H9 (cell line): Measurements from ENCODE around the gene NAA10. TPM values are rescaled to one million over a fixed set of nuclear protein-coding genes. Genes with fewer than 3 reads are reported as not detected.

Experiments used
- DNase-seq: peaks from one replicate; pipeline ENCODE4 v3.0.0-alpha.2; 2017
- H2AFZ ChIP-seq: one replicate; pipeline ENCODE4 v1.6.1; 2013; ENCODE audit warnings: mild to moderate bottlenecking, low read length, control low read depth, moderate library complexity
- H2AK5ac ChIP-seq: 2 replicates; pipeline ENCODE4 v1.6.1; 2013; ENCODE audit warnings: low read length, control low read depth, mixed read lengths; ENCODE audit not compliant: insufficient read length
- H2BK120ac ChIP-seq: one replicate; pipeline ENCODE4 v1.6.1; 2013; ENCODE audit warnings: low read depth, mild to moderate bottlenecking, low read length, control low read depth, inconsistent platforms; ENCODE audit not compliant: poor library complexity, severe bottlenecking
- H2BK12ac ChIP-seq: 2 replicates; pipeline ENCODE4 v1.6.1; 2013; ENCODE audit warnings: low read length, control low read depth, mixed read lengths, low read depth; ENCODE audit not compliant: insufficient read length
- H2BK15ac ChIP-seq: 2 replicates; pipeline ENCODE4 v1.6.1; 2013; ENCODE audit warnings: low read depth, low read length, control low read depth
- H2BK20ac ChIP-seq: one replicate; pipeline ENCODE4 v1.6.1; 2013; ENCODE audit warnings: low read depth, mild to moderate bottlenecking, low read length, control low read depth, inconsistent platforms; ENCODE audit not compliant: poor library complexity, severe bottlenecking
- H2BK5ac ChIP-seq: 2 replicates; pipeline ENCODE4 v1.6.1; 2013; ENCODE audit warnings: low read length, control low read depth, mixed read lengths; ENCODE audit not compliant: insufficient read length
- H3K14ac ChIP-seq: 2 replicates; pipeline ENCODE4 v1.6.1; 2013; ENCODE audit warnings: low read length, control low read depth; ENCODE audit not compliant: insufficient read depth
- H3K18ac ChIP-seq: 2 replicates; pipeline ENCODE4 v1.6.1; 2013; ENCODE audit warnings: low read depth, mild to moderate bottlenecking, mixed read lengths, low read length, control low read depth; ENCODE audit not compliant: insufficient read length
- H3K23ac ChIP-seq: 2 replicates; pipeline ENCODE4 v1.6.1; 2013; ENCODE audit warnings: low read length, control low read depth, mixed read lengths, low read depth; ENCODE audit not compliant: insufficient read length
- H3K23me2 ChIP-seq: 2 replicates; pipeline ENCODE4 v1.6.1; 2013; ENCODE audit warnings: low read depth, mild to moderate bottlenecking, mixed read lengths, low read length, control low read depth; ENCODE audit not compliant: insufficient read length, poor library complexity, severe bottlenecking
- H3K27ac ChIP-seq: 2 replicates; pipeline ENCODE4 v1.5.1; 2013; ENCODE audit warnings: low read length, control low read depth, mixed read lengths, low read depth; ENCODE audit not compliant: insufficient read length
- H3K27me3 ChIP-seq: 2 replicates; pipeline ENCODE4 v1.6.1; 2013; ENCODE audit warnings: low read length, control low read depth, inconsistent platforms; ENCODE audit not compliant: insufficient read depth
- H3K4ac ChIP-seq: 2 replicates; pipeline ENCODE4 v1.6.1; 2013; ENCODE audit warnings: low read depth, mild to moderate bottlenecking, control low read depth, inconsistent platforms, low read length, moderate library complexity
- H3K4me1 ChIP-seq: 2 replicates; pipeline ENCODE4 v1.6.1; 2013; ENCODE audit warnings: low read length, control low read depth, inconsistent platforms; ENCODE audit not compliant: insufficient read depth
- H3K4me2 ChIP-seq: 2 replicates; pipeline ENCODE4 v1.6.1; 2013; ENCODE audit warnings: low read length, control low read depth, mixed read lengths; ENCODE audit not compliant: insufficient read length, insufficient read depth
- H3K56ac ChIP-seq: 2 replicates; pipeline ENCODE4 v1.6.1; 2013; ENCODE audit warnings: low read depth, mild to moderate bottlenecking, mixed read lengths, low read length, control low read depth; ENCODE audit not compliant: insufficient read length
- H3K79me1 ChIP-seq: 2 replicates; pipeline ENCODE4 v1.6.1; 2013; ENCODE audit warnings: low read depth, mild to moderate bottlenecking, moderate library complexity, low read length, control low read depth, inconsistent platforms; ENCODE audit not compliant: insufficient read depth, poor library complexity, severe bottlenecking
- H3K79me2 ChIP-seq: 2 replicates; pipeline ENCODE4 v1.6.1; 2013; ENCODE audit warnings: low read length, control low read depth, inconsistent platforms; ENCODE audit not compliant: insufficient read depth
- H3K9ac ChIP-seq: 2 replicates; pipeline ENCODE4 v1.6.1; 2013; ENCODE audit warnings: low read length, control low read depth, mixed read lengths; ENCODE audit not compliant: insufficient read length; ENCODE audit errors: extremely low read depth
- H3K9me3 ChIP-seq: one replicate; pipeline ENCODE4 v1.6.1; 2013; ENCODE audit warnings: low read depth, low read length, inconsistent platforms; ENCODE audit not compliant: control insufficient read depth
- H3T11ph ChIP-seq: one replicate; pipeline ENCODE4 v1.6.1; 2013; ENCODE audit warnings: mild to moderate bottlenecking, low read length, control low read depth, inconsistent platforms
- H4K20me1 ChIP-seq: one replicate; pipeline ENCODE4 v1.6.1; 2013; ENCODE audit not compliant: control insufficient read depth, insufficient read length, insufficient read depth
- H4K5ac ChIP-seq: 2 replicates; pipeline ENCODE4 v1.6.1; 2013; ENCODE audit warnings: low read depth, mild to moderate bottlenecking, mixed read lengths, low read length, control low read depth; ENCODE audit not compliant: insufficient read length
- H4K8ac ChIP-seq: replicated peaks from 2 replicates; pipeline ENCODE4 v1.6.1; 2013; ENCODE audit warnings: low read length, control low read depth, mixed read lengths, low read depth; ENCODE audit not compliant: insufficient read length
- H4K91ac ChIP-seq: 2 replicates; pipeline ENCODE4 v1.6.1; 2013; ENCODE audit warnings: low read depth, mild to moderate bottlenecking, moderate library complexity, mixed read lengths, low read length, control low read depth; ENCODE audit not compliant: insufficient read length
- H3K27ac Mint-ChIP-seq, 3 experiments: 2 replicates in 2 of 3; 3 replicates in 1 of 3; pipeline ENCODE4 v1.8.0; 2020 to 2021; ENCODE audit warnings: mixed read lengths in 3 of 3, mild to moderate bottlenecking in 1 of 3, moderate library complexity in 1 of 3
- H3K27me3 Mint-ChIP-seq: 2 replicates; pipeline ENCODE4 v1.8.0; 2021; ENCODE audit warnings: low read depth, mild to moderate bottlenecking, moderate library complexity, mixed read lengths
- H3K36me3 Mint-ChIP-seq, 3 experiments: 2 replicates in 2 of 3; 3 replicates in 1 of 3; pipeline ENCODE4 v1.8.0; 2020 to 2021; ENCODE audit warnings: low read depth in 3 of 3, mixed read lengths in 3 of 3; ENCODE audit not compliant: insufficient read depth in 1 of 3
- H3K4me1 Mint-ChIP-seq, 2 experiments: 2 replicates each; pipeline ENCODE4 v1.8.0; 2020; ENCODE audit warnings: mixed read lengths in 2 of 2
- H3K4me3 Mint-ChIP-seq, 2 experiments: 2 replicates in 1 of 2; 3 replicates in 1 of 2; pipeline ENCODE4 v1.8.0; 2020 to 2021; ENCODE audit warnings: mild to moderate bottlenecking in 2 of 2, mixed read lengths in 2 of 2, moderate library complexity in 1 of 2
- H3K9me3 Mint-ChIP-seq, 2 experiments: 2 replicates in 1 of 2; 3 replicates in 1 of 2; pipeline ENCODE4 v1.8.0; 2020; ENCODE audit warnings: mild to moderate bottlenecking in 2 of 2, mixed read lengths in 2 of 2, moderate library complexity in 1 of 2
- WGBS: extraction: QIAGEN DNeasy Blood & Tissue Kit; methylation state at CpG from one replicate; pipeline ENCODE4 v1.1.7; 2013; ENCODE audit warnings: missing lambda C conversion rate, low lambda C conversion rate, mixed read lengths; ENCODE audit not compliant: insufficient read length; ENCODE audit errors: extremely low coverage; 5-methylcytosine and 5-hydroxymethylcytosine counted together
- total RNA-seq: library from RNA; stranded (reverse); gene quantifications from 2 replicates; pipeline ENCODE4 v1.2.1, GENCODE V29; 2021
- TF ChIP-seq, protein P1 (sequence below): fragments of 200-600 bp; sonication (generic); conservative IDR thresholded peaks from 3 replicates; pipeline ENCODE4 v1.8.0; 2021; ENCODE audit warnings: antibody characterized with exemption, mild to moderate bottlenecking

Gene NAA10
- total RNA-seq, 1 experiment from 2014 or later, result 101 TPM

DNA sequence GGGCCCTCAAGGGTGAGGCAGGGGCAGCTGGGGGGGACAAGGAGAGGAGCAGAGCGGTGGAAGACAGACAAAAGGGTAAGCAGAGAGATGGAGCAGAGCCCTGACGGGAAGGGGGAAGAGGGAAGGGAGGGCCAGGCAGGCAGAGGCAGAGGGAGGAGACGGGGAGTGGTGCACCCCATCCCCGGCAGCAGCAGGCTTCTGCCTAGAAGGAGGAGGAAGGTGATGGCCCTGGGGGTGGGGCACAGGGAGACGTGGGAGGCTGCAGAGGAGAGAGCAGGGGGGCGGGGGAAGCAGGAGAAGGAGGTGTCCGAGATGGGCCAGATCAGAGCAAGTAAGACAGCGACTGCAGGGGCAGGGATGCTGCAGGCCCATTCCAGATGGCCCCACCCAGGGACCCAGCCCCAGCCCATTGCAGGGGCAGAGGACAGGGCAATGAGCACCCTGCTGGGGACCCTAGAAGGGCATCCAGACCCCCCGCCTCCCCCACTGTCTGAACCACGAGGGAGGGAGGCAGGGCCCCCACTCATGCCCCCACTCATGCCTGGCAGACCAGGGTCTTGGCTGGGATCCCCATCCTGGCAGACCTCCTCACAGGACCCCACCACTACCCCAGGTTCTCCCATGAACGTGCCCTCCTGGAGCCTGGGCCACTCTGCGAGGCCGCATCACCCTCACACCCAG is 51.5 kb downstream of the NAA10 start:
- H4K8ac ChIP-seq, result no peak overlapping the region
- no peak overlapping the region for H2BK20ac ChIP-seq
- H3K18ac ChIP-seq, result no peak overlapping the region
- no peak overlapping the region for H3T11ph ChIP-seq
- TF ChIP-seq, protein P1, sequence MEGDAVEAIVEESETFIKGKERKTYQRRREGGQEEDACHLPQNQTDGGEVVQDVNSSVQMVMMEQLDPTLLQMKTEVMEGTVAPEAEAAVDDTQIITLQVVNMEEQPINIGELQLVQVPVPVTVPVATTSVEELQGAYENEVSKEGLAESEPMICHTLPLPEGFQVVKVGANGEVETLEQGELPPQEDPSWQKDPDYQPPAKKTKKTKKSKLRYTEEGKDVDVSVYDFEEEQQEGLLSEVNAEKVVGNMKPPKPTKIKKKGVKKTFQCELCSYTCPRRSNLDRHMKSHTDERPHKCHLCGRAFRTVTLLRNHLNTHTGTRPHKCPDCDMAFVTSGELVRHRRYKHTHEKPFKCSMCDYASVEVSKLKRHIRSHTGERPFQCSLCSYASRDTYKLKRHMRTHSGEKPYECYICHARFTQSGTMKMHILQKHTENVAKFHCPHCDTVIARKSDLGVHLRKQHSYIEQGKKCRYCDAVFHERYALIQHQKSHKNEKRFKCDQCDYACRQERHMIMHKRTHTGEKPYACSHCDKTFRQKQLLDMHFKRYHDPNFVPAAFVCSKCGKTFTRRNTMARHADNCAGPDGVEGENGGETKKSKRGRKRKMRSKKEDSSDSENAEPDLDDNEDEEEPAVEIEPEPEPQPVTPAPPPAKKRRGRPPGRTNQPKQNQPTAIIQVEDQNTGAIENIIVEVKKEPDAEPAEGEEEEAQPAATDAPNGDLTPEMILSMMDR, result no peak
- peaks cover 31% of the 10 kb centered on the region for H3K27me3 Mint-ChIP-seq
- H3K23me2 ChIP-seq, result peaks cover 7% of the 10 kb centered on the region
- peaks cover 25 to 49% of the 10 kb centered on the region in 2 experiments for H3K4me1 Mint-ChIP-seq
- no peak for DNase-seq
- H3K9ac ChIP-seq, result no peak overlapping the region
- no peak overlapping the region for H3K27ac Mint-ChIP-seq
- H3K79me1 ChIP-seq, result no peaks in the 10 kb centered on the region
- H2BK12ac ChIP-seq, result no peak overlapping the region
- H3K79me2 ChIP-seq, result no peaks in the 10 kb centered on the region
- H3K14ac ChIP-seq, result no peak overlapping the region
- no peak overlapping the region for H3K4ac ChIP-seq
- no peak overlapping the region for H3K23ac ChIP-seq
- H3K36me3 Mint-ChIP-seq, result peaks cover 4 to 8% (median 8%) of the 10 kb centered on the region in 3 experiments; a peak in 6 of 7 replicates
- H2AK5ac ChIP-seq, result no peak overlapping the region
- no peak overlapping the region for H3K27ac ChIP-seq
- no peaks in the 10 kb centered on the region for H4K20me1 ChIP-seq
- no peak overlapping the region for H4K91ac ChIP-seq
- no peak overlapping the region for H4K5ac ChIP-seq
- no peaks in the 10 kb centered on the region for H3K27me3 ChIP-seq
- H2BK120ac ChIP-seq, result no peak overlapping the region
- no peak overlapping the region for H2BK5ac ChIP-seq
- WGBS, result no CpG with 5 or more reads among the region's 13 CpGs
- H2AFZ ChIP-seq, result no peak overlapping the region
- H3K9me3 ChIP-seq, result peaks cover 7% of the 10 kb centered on the region
- H3K4me2 ChIP-seq, result no peak overlapping the region
- H2BK15ac ChIP-seq, result no peak overlapping the region
- H3K56ac ChIP-seq, result no peak overlapping the region
- no peaks in the 10 kb centered on the region for H3K4me1 ChIP-seq
- peaks cover 48 to 71% of the 10 kb centered on the region in 2 experiments for H3K9me3 Mint-ChIP-seq
- no peak overlapping the region for H3K4me3 Mint-ChIP-seq
